Measurements from ENCODE around the gene BTG1.

- TF ChIP-seq CTCF (IDR thresholded peaks at IDR 0.05) (no peak), POLR2A (IDR thresholded peaks at IDR 0.05) (no peak)
These were observed 30.8 kb downstream of the BTG1 start for GRCh38 chr12:92114834-92115233.

All from body of pancreas (tissue), 4 donors.